Measurements from ENCODE around the gene GALNT10. TPM values are rescaled to one million over a fixed set of nuclear protein-coding genes. Genes with fewer than 3 reads are reported as not detected.

The GALNT10 gene
- total and polyA plus RNA-seq, 2 experiments from 2014 or later, result 3.2 to 12.9 TPM

- DNase-seq (ENCODE audit: low spot score) (peak; percentile 19), ATAC-seq (no peak)
- Mint-ChIP-seq H3K36me3 (ENCODE audit: low read depth) (no peaks in the 10 kb centered on the region), H3K9me3 (no peaks in the 10 kb centered on the region), H3K4me1 (peaks cover 25% of the 10 kb centered on the region), H3K27ac (no peak overlapping the region), H3K27me3 (ENCODE audit: insufficient read depth, low read depth, poor library complexity) (no peaks in the 10 kb centered on the region), H3K4me3 (no peak overlapping the region)
- Histone ChIP-seq H3F3A (replicated peaks; ENCODE audit: low read depth) (no peaks in the 10 kb centered on the region), H3K36me3 (ENCODE audit: insufficient read depth) (no peaks in the 10 kb centered on the region), H3K4me1 (ENCODE audit: insufficient read depth) (peaks cover 8% of the 10 kb centered on the region), H3K4me2 (no peak overlapping the region), H3K27me3 (ENCODE audit: insufficient read depth) (no peaks in the 10 kb centered on the region), H3K27ac (ENCODE audit: low read depth) (no peak overlapping the region), H3K4me3 (no peak overlapping the region), H3K9me2 (ENCODE audit: insufficient read depth) (no peaks in the 10 kb centered on the region; the same call in 1 of the 2 replicates), H4K20me1 (replicated peaks; ENCODE audit: insufficient read depth) (no peaks in the 10 kb centered on the region), H2AFZ (no peak overlapping the region), H3K79me2 (replicated peaks; ENCODE audit: insufficient read depth) (no peaks in the 10 kb centered on the region)
- TF ChIP-seq CREB1 (CRISPR knock-in tag; IDR thresholded peaks at IDR 0.05; ENCODE audit: low read depth) (no peak), CTCF (conservative IDR thresholded peaks at IDR 0.05; ENCODE audit: low read depth in 2 of 2) (peak; percentile 33 to 60), POLR2AphosphoS5 (IDR thresholded peaks at IDR 0.05; ENCODE audit: low read depth) (no peak), EZH2 (IDR thresholded peaks at IDR 0.05; ENCODE audit: low read depth, unreplicated experiment) (no peak), REST (IDR thresholded peaks at IDR 0.05; ENCODE audit: unreplicated experiment) (no peak)
Observed at GRCh38 chr5:154236536-154237375, 46.2 kb downstream of the GALNT10 start.

GRCh38 chr5:154237376-154237743 is 46.8 kb downstream of the GALNT10 start:
- H3K36me3 ChIP-seq (ENCODE audit: insufficient read depth), result no peaks in the 10 kb centered on the region
- Mint-ChIP-seq H3K9me3 (no peaks in the 10 kb centered on the region), H3K4me1 (peaks cover 26% of the 10 kb centered on the region), H3K27me3 (ENCODE audit: insufficient read depth, low read depth, poor library complexity) (no peaks in the 10 kb centered on the region), H3K27ac (no peak overlapping the region), H3K4me3 (no peak overlapping the region), H3K36me3 (ENCODE audit: low read depth) (no peaks in the 10 kb centered on the region)
- H3K4me2 ChIP-seq, result no peak overlapping the region
- H3K27ac ChIP-seq (ENCODE audit: low read depth), result no peak overlapping the region
- H3K79me2 ChIP-seq (replicated peaks; ENCODE audit: insufficient read depth), result no peaks in the 10 kb centered on the region
- no peaks in the 10 kb centered on the region for H3F3A ChIP-seq (replicated peaks; ENCODE audit: low read depth)
- H3K27me3 ChIP-seq (ENCODE audit: insufficient read depth), result no peaks in the 10 kb centered on the region
- H3K4me1 ChIP-seq (ENCODE audit: insufficient read depth), result peaks cover 8% of the 10 kb centered on the region
- H3K4me3 ChIP-seq, result no peak overlapping the region
- no peaks in the 10 kb centered on the region; the same call in 1 of the 2 replicates for H3K9me2 ChIP-seq (ENCODE audit: insufficient read depth)
- no peak overlapping the region for H2AFZ ChIP-seq
- DNase-seq (ENCODE audit: low spot score) (no peak), ATAC-seq (peak; percentile 23; the same call in 2 of the 3 replicates)
- no peaks in the 10 kb centered on the region for H4K20me1 ChIP-seq (replicated peaks; ENCODE audit: insufficient read depth)
- no peak for TF ChIP-seq ZNF462 (CRISPR knock-in tag; IDR thresholded peaks at IDR 0.05)

Measured in GM23338 (cell line).